Prostate gland (tissue), 2 donors: ENCODE results near the gene FSIP1. TPM values are rescaled to one million over a fixed set of nuclear protein-coding genes. Genes with fewer than 3 reads are reported as not detected.

ENCODE experiments used
- DNase-seq: peaks from one replicate; pipeline ENCODE4 v3.0.0-alpha.2; 2019; ENCODE audit warnings: low spot score
- H3K27ac ChIP-seq, 2 donors: fragments of 200-600 bp; sonication (generic); 2 replicates each; pipeline ENCODE4 v1.5.1; 2017 to 2019
- H3K27me3 ChIP-seq: fragments of 200-600 bp; sonication (generic); replicated peaks from 2 replicates; pipeline ENCODE4 v1.5.1; 2019; ENCODE audit not compliant: insufficient read depth
- H3K36me3 ChIP-seq, 2 donors: fragments of 200-600 bp; sonication (generic); 1 replicate in 1 of 2; 2 replicates in 1 of 2; pipeline versions ENCODE4 v1.5.1 to v1.8.1; 2017 to 2019
- H3K4me1 ChIP-seq: fragments of 200-600 bp; sonication (generic); replicated peaks from 2 replicates; pipeline ENCODE4 v1.5.1; 2019
- H3K4me3 ChIP-seq, 2 donors: fragments of 200-600 bp; sonication (generic); 2 replicates each; pipeline ENCODE4 v1.5.1; 2017 to 2019
- H3K9me3 ChIP-seq: fragments of 200-600 bp; sonication (generic); 2 replicates; pipeline ENCODE4 v1.5.1; 2017
- CTCF ChIP-seq, 4 experiments: fragments of 200-600 bp in 2 of 4; fragments of 450-650 bp in 2 of 4; sonication (generic) in 2 of 4; IDR thresholded peaks; 1 replicate in 3 of 4; 2 replicates in 1 of 4; pipeline ENCODE4 v1.5.1; 2016 to 2019; ENCODE audit warnings: antibody characterized with exemption in 4 of 4, mild to moderate bottlenecking in 2 of 4, moderate library complexity in 2 of 4
- POLR2A ChIP-seq: fragments of 450-650 bp; IDR thresholded peaks from one replicate; pipeline ENCODE4 v1.6.1; 2016; ENCODE audit warnings: antibody characterized with exemption, mild to moderate bottlenecking
- POLR2AphosphoS5 ChIP-seq: sonication (generic); formaldehyde crosslinking; IDR thresholded peaks from one replicate; pipeline ENCODE4 v1.6.1; 2017; ENCODE audit warnings: antibody characterized with exemption
- WGBS: methylation state at CpG from one replicate; pipeline ENCODE4 v1.1.5; 2018; 5-methylcytosine and 5-hydroxymethylcytosine counted together
- intact Hi-C: fragments of 100-400 bp; cut with DNase I; formaldehyde crosslinking; loops from one replicate; pipeline ENCODE4 v1.14.2; 2022
- total RNA-seq, 2 donors: library from RNA; depleted of rRNA; stranded (reverse); fragments of >200 nt; gene quantifications; one replicate each; pipeline ENCODE4 v1.1.0, GENCODE V29; 2016

The FSIP1 gene
- total RNA-seq, 2 donors from 2014 or later: 1.6 to 2.3 TPM

- Histone ChIP-seq H3K27ac (no peak overlapping the region), H3K4me1 (peaks cover 12% of the 10 kb centered on the region), H3K4me3 (no peak overlapping the region), H3K27me3 (no peaks in the 10 kb centered on the region), H3K9me3 (no peaks in the 10 kb centered on the region), H3K36me3 (no peaks in the 10 kb centered on the region)
- DNase-seq: no peak
- intact Hi-C loops: no loop called here
- TF ChIP-seq POLR2A (no peak), POLR2AphosphoS5 (no peak), CTCF (IDR thresholded peaks at IDR 0.05) (no peak)
- 12% methylated on average over 2 of the region's 2 CpGs for WGBS
Observed at GRCh38 chr15:39552556-39552955, 230.1 kb downstream of the FSIP1 start.

GRCh38 chr15:39551476-39551875 is 231.2 kb downstream of the FSIP1 start:
- WGBS: 100% methylated on average over 2 of the region's 2 CpGs

More at GRCh38 chr15:39551476-39551875, 231.2 kb downstream of the FSIP1 start:
- intact Hi-C loops: no loop called here
- Histone ChIP-seq H3K27me3 (no peaks in the 10 kb centered on the region), H3K27ac (no peak overlapping the region), H3K36me3 (no peaks in the 10 kb centered on the region), H3K4me1 (peaks cover 12% of the 10 kb centered on the region), H3K4me3 (no peak overlapping the region), H3K9me3 (no peaks in the 10 kb centered on the region)
- DNase-seq: no peak
- TF ChIP-seq POLR2AphosphoS5: no peak
- no peak for TF ChIP-seq CTCF (IDR thresholded peaks at IDR 0.05)
- TF ChIP-seq POLR2A: no peak

Other genes with a start within 250 kb of the FSIP1 start
- gene THBS1, start 201.8 kb downstream of the FSIP1 start, total RNA-seq: 10 to 100 TPM; 50.1 to 95.7 TPM
- gene GPR176, start 137.4 kb upstream of the FSIP1 start, total RNA-seq: 10 to 100 TPM; 26.2 to 28.3 TPM
- gene EIF2AK4, start 151.3 kb upstream of the FSIP1 start, total RNA-seq: 10 to 100 TPM; 42.3 to 57.7 TPM